RCC 7860 (cell line): Measurements from ENCODE around the gene TRAF7.
A peak's percentile ranks its signal among the peaks of the same experiment; 100 is the strongest.
"Not testable (repeated sequence)": the region's sequence is repeated elsewhere in the genome, so short reads cannot be mapped to it uniquely, and the experiment has no call there.

ENCODE experiments used
- DNase-seq: peaks from one replicate; pipeline ENCODE4 v3.0.0-alpha.2; 2015; ENCODE audit warnings: low spot score
- FAIRE-seq: peaks from 2 replicates; lab custom pipeline; 2012; peaks lifted over from hg19 to GRCh38; lab: Jason Lieb, UNC

The TRAF7 gene

GRCh38 chr16:2155091-2155950 lies at the start of gene TRAF7:
Gene TRAF7, plus strand, starts transcription at chr16:2155782. Its CDS starts 8,139 bp downstream, at chr16:2163921.
- FAIRE-seq (peak; percentile 94), DNase-seq (peak; percentile 100)

- FAIRE-seq, DNase-seq: not testable (repeated sequence)
These were observed 49.4 kb upstream of the TRAF7 start for GRCh38 chr16:2106211-2106610.

GRCh38 chr16:2107121-2107790 lies 48.3 kb upstream of the TRAF7 start:
- not testable (repeated sequence) for FAIRE-seq
- peak; percentile 47 for DNase-seq

DNA sequence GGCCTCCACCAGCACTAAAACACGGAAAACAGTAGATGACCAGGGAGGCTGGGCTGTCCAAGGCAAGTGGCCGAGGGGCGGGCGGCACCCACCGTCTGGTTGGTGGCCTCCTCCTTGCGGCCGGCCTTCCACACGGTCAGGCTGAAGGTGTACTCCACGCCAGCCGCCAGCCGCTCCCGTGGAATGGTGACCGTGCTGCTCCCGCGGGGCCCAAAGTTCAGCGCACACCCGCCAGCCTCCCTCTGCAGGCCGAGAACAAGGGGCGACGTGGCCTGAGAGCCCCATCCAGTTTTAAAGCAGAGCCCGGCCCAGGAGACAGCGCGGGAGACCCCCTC lies 47.8 kb upstream of the TRAF7 start:
- FAIRE-seq = not testable (repeated sequence)

GRCh38 chr16:2108446-2109270 lies 46.9 kb upstream of the TRAF7 start:
- not testable (repeated sequence) for DNase-seq, FAIRE-seq

More for the DNA sequence above, 47.8 kb upstream of the TRAF7 start:
- DNase-seq = not testable (repeated sequence)

DNA sequence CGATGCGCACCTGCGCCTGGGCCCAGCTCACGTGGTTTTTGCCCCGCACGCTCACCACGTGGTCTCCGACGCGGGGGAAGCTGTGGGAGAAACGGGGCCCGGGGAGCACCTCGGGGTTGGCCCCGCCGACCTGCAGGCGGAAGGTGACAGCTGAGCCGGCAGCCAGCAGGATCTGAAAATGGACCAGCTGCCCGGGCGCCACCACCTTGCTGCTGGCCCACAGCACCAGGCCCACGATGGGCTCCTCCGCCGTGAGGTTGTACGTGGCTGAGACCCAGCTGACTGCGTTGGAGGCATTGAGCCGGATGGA lies 46.4 kb upstream of the TRAF7 start:
- FAIRE-seq, DNase-seq: not testable (repeated sequence)

DNA sequence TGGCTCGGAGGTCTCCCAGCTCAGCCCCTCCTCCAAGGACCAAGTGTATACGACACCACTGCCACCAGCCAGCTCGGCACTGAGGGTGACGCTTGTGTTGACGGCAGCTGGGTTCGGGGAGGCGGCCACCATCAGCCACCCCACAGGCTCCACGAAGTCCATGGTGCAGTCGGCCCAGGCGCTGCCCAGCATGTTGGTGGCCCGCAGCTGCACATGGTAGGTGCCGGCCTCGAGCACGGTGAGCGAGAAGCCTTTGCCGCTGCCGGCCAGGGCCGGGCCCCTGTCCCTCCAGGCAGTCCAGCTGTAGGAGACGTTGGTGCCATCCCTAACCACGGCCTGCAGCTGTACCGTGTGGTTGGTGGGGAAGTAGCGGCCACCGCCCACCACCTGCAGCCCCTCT lies 45.7 kb upstream of the TRAF7 start:
- not testable (repeated sequence) for FAIRE-seq

GRCh38 chr16:2110332-2111008 lies 45.1 kb upstream of the TRAF7 start:
- FAIRE-seq, DNase-seq: not testable (repeated sequence)

More for the DNA sequence above, 45.7 kb upstream of the TRAF7 start:
- not testable (repeated sequence) for DNase-seq

- FAIRE-seq, DNase-seq: not testable (repeated sequence)
These were observed 44.6 kb upstream of the TRAF7 start for GRCh38 chr16:2111009-2111353.

DNA sequence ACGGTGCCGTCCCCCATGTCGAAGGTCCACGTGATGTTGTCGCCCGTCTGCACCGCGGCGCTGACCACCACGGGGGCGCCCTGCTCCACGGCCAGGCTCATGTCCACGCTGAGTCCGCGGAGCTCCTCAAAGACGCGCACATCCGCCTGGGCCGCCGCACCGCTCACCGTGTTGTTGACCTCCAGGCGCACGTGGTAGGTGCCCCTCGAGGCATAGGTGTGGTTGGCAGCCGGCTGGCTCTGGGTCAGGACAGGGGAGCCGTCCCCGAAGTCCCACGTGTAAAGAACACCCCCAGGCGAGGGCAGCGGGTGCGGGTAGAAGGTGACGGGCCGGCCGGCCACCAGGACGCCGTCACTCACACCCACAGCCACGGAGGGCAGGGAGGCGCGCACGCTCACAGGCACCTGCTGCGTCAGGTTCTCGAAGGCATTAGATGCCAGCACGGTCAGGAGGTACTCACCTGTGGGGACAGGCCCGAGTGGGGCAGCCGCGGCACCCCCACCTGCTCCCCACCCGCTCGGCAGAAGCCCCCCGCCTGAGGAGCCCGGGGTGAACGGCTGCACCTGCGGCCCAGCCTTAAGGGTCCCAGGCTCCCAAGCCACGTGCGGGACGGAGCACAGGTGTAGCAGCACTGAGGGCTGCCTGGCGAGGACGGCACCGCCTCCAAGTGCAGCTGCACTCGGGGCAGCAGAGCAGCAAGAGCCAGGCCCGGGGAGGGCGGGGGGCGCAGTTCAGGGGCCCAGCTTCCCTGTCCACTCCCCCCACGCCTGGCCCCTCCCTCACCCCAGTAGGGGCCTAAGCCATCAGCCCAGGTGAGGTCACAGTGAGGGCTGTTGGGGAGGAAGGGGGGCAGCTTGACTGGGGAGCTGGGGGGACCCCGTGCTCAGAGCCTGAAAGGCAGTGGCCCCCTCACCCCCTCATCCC lies 43.9 kb upstream of the TRAF7 start:
- not testable (repeated sequence) for FAIRE-seq, DNase-seq

- not testable (repeated sequence) for DNase-seq, FAIRE-seq
These were observed 43.0 kb upstream of the TRAF7 start for GRCh38 chr16:2112539-2113106.

- not testable (repeated sequence) for DNase-seq, FAIRE-seq
These were observed 41.4 kb upstream of the TRAF7 start for GRCh38 chr16:2114225-2114624.

DNA sequence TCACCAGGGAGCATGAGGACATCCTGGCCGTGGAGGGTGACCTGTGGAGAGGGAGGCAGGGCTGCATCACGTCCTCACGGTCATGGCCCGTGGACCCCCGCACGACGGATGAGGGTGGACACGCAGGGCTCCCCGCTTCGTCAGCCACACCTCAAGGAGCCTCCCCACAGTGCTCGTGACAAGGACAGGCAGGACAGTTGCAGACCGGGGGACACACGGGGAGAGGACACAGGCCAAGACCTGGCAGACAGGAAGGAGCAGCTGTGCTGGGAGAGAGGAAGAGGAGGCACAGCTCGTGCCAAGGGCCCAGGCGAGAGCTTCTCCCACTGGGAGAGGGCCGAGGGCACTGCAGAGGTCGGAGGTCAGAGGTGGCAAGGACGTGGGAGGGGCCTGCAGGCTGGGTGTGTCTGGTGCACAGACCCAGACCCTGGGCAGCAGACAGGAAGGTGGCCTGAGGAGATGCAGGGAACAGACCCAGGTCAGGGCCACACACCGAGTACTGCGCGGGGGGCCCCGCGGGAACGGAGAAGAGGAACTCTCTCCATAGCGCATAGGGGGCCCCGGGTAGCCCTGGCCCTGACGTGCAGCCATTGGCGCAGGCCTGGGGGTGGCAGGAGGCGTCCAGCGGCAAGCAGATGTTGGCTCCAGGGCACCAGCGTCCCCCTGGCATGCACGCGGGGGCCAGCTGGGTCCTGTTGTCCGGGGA lies 40.5 kb upstream of the TRAF7 start:
- not testable (repeated sequence) for DNase-seq, FAIRE-seq

DNA sequence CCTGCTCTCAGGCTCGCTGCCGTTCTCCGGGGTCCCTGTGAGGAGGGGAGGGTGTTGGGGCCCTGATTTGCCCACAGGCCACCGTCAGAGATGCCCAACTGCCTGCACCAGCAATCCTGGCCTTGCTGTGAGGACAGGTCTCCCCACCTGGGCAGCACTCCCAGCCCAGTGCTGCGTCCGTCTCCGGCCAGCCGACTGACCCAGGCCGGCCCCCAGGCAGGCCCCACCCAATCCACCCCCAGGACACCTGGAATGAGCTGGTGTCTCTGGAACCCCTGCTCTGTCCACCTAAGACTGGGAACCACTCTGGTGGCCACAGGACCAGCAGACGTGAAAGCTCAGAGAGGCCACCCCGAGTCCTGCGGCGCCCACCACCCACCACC lies 40.0 kb upstream of the TRAF7 start:
- no peak for DNase-seq
- no peak for FAIRE-seq

- not testable (repeated sequence) for DNase-seq, FAIRE-seq
These were observed 39.2 kb upstream of the TRAF7 start for GRCh38 chr16:2116428-2116827.

- not testable (repeated sequence) for DNase-seq, FAIRE-seq
These were observed 38.2 kb upstream of the TRAF7 start for GRCh38 chr16:2117341-2117740.

DNA sequence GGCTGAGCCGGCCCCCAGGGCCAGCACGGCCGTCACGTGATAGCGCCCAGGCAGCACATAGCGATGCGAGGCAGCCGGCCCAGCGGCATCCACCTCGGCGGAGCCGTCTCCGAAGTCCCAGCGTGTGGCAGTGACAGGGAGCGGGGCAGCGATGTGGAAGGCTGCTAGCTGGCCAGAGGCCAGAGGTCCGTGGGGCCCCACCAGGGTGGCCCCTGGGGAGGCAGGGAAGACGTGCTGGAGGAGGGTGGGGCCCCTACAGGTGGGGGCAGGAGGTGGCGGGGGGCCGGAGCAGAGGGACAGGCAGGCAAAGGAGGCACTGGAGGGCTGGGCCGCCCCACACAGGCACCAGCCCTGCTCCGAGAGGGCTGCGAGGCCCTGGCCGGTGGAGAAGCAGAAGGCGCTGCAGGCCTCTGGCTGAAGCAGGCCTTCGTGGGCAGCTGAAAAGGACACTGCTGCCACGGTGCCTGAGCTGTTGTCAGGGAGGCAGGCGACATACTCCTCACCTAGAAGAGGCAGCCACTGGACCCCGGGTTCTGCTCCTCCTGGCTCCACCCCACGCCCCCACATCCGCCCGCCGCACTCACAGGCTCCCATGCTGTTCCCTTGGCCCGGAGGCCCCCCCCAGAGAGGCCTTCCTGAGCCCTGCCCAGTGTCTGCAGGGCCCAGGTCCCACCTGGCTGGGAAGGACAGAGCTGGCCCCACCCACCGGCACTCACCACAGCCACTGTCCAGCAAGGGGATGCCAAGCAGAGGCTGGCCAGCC lies 37.4 kb upstream of the TRAF7 start:
- DNase-seq, FAIRE-seq: not testable (repeated sequence)

- not testable (repeated sequence) for FAIRE-seq, DNase-seq
These were observed 34.3 kb upstream of the TRAF7 start for GRCh38 chr16:2121325-2121724.
